Heart left ventricle (tissue), 13 donors: ENCODE results near the gene SCRN1.

ENCODE experiments used
- POLR2A ChIP-seq, 2 donors: fragments of 450-650 bp; IDR thresholded peaks; one replicate each; pipeline ENCODE4 v1.6.1; 2017; ENCODE audit warnings: antibody characterized with exemption in 2 of 2, mild to moderate bottlenecking in 2 of 2, moderate library complexity in 2 of 2
- TF ChIP-seq, protein P1 (sequence below), 12 donors: fragments of 200-600 bp; sonication (generic) in 4 of 12; IDR thresholded peaks; one replicate each; pipeline versions ENCODE4 v1.5.0 to v1.8.0; 2018 to 2022; ENCODE audit warnings: antibody characterized with exemption in 12 of 12, mild to moderate bottlenecking in 5 of 12
- donor health status: ischemic (EF 13 %, LVEDD 7.1; RV severe dilation, severe dysfunction).
- donor health status: DM: no; HTN: yes; CAD: no.
- donor health status: DM: no; HTN: no; CAD: no.
- donor health status: ischemic (EF 25% LVEDD 6.9; RV normal size, moderate dysfunction).
- donor health status: ischemic (EF 25% LVEDD 5.7; RV mildly dilated, moderate dysfunction).
- donor health status: ischemic (EF 35%, LVEDD 5.7; RV mildly dilated, moderate dysfunction).
- donor health status: nonischemic (EF 11% LVEDD 7.7; RV severe dilation, severe dysfunction).
- donor health status: DM: yes; HTN: yes; CAD: no.
- donor health status: PGD.
- donor health status: ischemic (EF 29% LVEDD 5.4; RV normal size, mild dysfunction).
- donor health status: nonischemic (EF 23%, LVEDD 6.1; RV moderate dilation, normal function).

DNA sequence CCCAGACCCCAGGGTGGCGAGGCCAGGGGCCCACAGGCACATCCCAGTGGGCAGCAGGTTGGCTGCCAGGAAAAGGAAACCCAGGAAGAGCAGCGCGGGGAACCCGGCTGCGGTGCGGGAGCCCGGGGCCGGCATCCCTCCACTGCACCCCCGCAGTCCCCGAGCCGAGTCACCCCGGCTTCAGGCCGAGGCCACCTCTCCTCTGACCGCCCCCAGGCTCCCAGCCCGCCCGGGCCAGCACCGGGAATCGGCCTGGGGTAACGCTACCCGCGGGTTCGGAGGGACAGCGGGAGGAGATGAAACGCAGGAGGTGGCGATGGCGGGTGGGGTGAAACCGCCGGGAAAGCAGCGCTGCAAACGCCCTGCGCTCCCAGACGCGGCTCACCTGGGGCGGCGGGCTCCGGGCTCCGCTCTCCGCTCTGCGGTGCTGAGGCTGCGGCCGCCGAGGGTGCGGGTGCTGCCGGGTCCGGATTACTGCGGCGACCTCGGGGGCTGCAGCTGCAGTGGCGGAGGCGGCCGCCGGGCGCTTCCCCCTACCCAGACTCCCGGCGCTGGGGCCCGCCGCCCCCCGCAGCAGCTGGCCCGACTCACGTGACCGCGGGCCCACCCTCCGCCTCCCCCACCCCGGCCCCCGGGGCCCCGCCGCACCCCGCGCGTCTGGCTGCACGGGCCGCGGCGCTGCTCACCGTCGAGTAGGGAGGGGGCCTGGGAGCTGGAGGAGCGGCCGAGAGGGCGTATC is at the start of gene SCRN1:
- TF ChIP-seq, protein P1, sequence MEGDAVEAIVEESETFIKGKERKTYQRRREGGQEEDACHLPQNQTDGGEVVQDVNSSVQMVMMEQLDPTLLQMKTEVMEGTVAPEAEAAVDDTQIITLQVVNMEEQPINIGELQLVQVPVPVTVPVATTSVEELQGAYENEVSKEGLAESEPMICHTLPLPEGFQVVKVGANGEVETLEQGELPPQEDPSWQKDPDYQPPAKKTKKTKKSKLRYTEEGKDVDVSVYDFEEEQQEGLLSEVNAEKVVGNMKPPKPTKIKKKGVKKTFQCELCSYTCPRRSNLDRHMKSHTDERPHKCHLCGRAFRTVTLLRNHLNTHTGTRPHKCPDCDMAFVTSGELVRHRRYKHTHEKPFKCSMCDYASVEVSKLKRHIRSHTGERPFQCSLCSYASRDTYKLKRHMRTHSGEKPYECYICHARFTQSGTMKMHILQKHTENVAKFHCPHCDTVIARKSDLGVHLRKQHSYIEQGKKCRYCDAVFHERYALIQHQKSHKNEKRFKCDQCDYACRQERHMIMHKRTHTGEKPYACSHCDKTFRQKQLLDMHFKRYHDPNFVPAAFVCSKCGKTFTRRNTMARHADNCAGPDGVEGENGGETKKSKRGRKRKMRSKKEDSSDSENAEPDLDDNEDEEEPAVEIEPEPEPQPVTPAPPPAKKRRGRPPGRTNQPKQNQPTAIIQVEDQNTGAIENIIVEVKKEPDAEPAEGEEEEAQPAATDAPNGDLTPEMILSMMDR (IDR thresholded peaks at IDR 0.05), result no peak
- no peak for TF ChIP-seq POLR2A (IDR thresholded peaks at IDR 0.05)
